ENCODE data around the gene TMEM150A.

TMEM150A gene

GRCh38 chr2:85583667-85584353 is 18.7 kb downstream of the TMEM150A start:
- H3K4me3 ChIP-seq (ENCODE audit: low read depth, low read length), result no peak overlapping the region
- no peaks in the 10 kb centered on the region for H3K27me3 ChIP-seq (ENCODE audit: insufficient read depth, low read depth, severe bottlenecking)
- H3K9me3 ChIP-seq (ENCODE audit: severe bottlenecking), result no peaks in the 10 kb centered on the region
- H3K27ac ChIP-seq, result no peak overlapping the region
- DNase-seq, result no peak
- TF ChIP-seq CTCF (IDR thresholded peaks at IDR 0.05; ENCODE audit: low read depth, low read length), result no peak
- no peaks in the 10 kb centered on the region for H3K36me3 ChIP-seq

- Histone ChIP-seq H3K4me3 (ENCODE audit: low read depth, low read length) (no peak overlapping the region), H3K27me3 (ENCODE audit: insufficient read depth, low read depth, severe bottlenecking) (no peaks in the 10 kb centered on the region), H3K9me3 (ENCODE audit: severe bottlenecking) (no peaks in the 10 kb centered on the region), H3K36me3 (no peaks in the 10 kb centered on the region), H3K27ac (no peak overlapping the region)
- TF ChIP-seq CTCF (IDR thresholded peaks at IDR 0.05; ENCODE audit: low read depth, low read length), result no peak
- no peak for DNase-seq
Observed at GRCh38 chr2:85582492-85582891, 20.0 kb downstream of the TMEM150A start.

- no peak for TF ChIP-seq CTCF (IDR thresholded peaks at IDR 0.05; ENCODE audit: low read depth, low read length)
- H3K4me3 ChIP-seq (ENCODE audit: low read depth, low read length), result no peak overlapping the region
- no peak for DNase-seq
- no peaks in the 10 kb centered on the region for H3K9me3 ChIP-seq (ENCODE audit: severe bottlenecking)
- H3K36me3 ChIP-seq, result no peaks in the 10 kb centered on the region
- H3K27me3 ChIP-seq (ENCODE audit: insufficient read depth, low read depth, severe bottlenecking), result no peaks in the 10 kb centered on the region
- no peak overlapping the region for H3K27ac ChIP-seq
Observed at GRCh38 chr2:85580206-85580605, 22.3 kb downstream of the TMEM150A start.

DNA sequence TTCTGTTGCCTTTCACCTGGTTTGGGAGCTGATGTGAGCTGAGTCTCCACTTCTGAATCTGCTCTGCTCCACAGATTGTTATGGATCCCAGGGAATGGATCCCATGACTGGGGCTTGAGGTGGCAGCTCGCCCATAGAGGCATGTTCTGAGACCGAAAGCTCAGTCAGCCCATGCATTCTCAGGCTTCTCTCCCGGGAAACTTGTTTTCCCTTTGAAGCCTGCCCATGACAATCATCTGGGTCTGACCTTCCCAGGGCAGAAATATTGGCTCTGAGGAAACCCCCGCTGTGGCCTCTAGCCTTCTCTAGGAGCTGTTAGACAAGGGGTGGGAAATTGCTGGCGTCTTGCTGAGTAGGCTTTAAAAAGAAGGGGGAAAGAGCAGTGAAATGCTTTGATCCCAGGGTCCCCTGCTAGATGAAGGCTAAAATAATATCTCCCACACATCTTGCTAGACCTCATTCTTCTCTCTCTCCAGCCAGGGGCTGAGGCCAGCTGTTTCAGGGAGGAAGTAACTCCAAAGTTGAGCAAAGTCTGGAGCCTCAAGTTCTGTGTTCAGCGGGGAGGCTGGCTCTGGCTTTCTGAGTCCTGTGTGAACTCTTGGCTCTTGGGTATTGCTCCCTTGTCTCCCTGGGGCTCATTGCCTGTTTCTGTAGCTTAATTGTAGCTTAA is 23.1 kb downstream of the TMEM150A start:
- Histone ChIP-seq H3K27me3 (ENCODE audit: insufficient read depth, low read depth, severe bottlenecking) (no peaks in the 10 kb centered on the region), H3K36me3 (no peaks in the 10 kb centered on the region), H3K9me3 (ENCODE audit: severe bottlenecking) (no peaks in the 10 kb centered on the region), H3K4me3 (ENCODE audit: low read depth, low read length) (no peak overlapping the region), H3K27ac (no peak overlapping the region)
- no peak for DNase-seq
- no peak for TF ChIP-seq CTCF (IDR thresholded peaks at IDR 0.05; ENCODE audit: low read depth, low read length)

GRCh38 chr2:85578243-85579180 is 24.0 kb downstream of the TMEM150A start:
- H3K27me3 ChIP-seq (ENCODE audit: insufficient read depth, low read depth, severe bottlenecking), result no peaks in the 10 kb centered on the region
- H3K4me3 ChIP-seq (ENCODE audit: low read depth, low read length), result no peak overlapping the region
- TF ChIP-seq CTCF (IDR thresholded peaks at IDR 0.05; ENCODE audit: low read depth, low read length), result no peak
- no peaks in the 10 kb centered on the region for H3K9me3 ChIP-seq (ENCODE audit: severe bottlenecking)
- H3K27ac ChIP-seq, result no peak overlapping the region
- no peak for DNase-seq
- no peaks in the 10 kb centered on the region for H3K36me3 ChIP-seq
